HG02642 (cell line): ENCODE measurements around the gene C1orf56.
"Not testable (repeated sequence)": the region's sequence is repeated elsewhere in the genome, so short reads cannot be mapped to it uniquely, and the experiment has no call there.

Experiments used
- ATAC-seq: cut with Tn5 transposase; IDR thresholded peaks from one replicate; pipeline ENCODE4 v1.9.1; 2021; ENCODE audit warnings: mild to moderate bottlenecking; ENCODE audit not compliant: unreplicated experiment, poor library complexity

The C1orf56 gene

DNA sequence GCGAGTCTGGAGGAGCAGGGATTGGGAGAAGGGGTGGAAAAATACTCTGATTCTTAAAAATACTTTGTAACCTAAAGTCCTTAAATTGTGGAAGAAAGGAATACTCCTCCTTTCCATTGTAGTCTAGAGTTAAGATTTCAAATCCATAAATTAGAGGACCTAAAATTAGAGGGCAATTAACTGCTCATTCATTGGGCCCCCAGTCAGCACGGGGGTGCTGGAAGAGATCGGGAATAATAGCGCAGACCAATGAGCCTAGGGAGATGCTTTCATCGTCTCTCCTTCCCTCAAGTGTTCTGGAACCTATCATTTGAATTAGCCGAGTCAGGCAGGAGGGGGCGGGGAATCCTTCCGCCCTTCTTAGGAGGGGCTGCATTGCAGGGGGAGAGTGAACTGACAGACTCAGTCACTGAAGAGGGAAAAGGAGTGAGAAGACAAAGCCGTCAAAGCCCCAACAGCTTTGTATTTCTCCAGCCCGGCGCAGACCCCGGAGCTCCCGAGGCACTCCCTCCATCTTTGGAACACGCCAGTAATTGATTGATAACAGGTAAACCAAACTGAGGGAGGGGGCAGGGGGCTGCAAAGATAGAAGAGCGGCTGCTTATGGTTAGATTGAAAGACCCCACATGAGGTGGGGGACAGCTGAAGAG, 12.6 kb downstream of the C1orf56 start, which contains the start of gene MLLT11:
Gene MLLT11 (plus strand): TSS at position 391 of the 650 bp plus-strand sequence. CDS start 6,828 bp downstream, outside the sequence.
- ATAC-seq = no peak

DNA sequence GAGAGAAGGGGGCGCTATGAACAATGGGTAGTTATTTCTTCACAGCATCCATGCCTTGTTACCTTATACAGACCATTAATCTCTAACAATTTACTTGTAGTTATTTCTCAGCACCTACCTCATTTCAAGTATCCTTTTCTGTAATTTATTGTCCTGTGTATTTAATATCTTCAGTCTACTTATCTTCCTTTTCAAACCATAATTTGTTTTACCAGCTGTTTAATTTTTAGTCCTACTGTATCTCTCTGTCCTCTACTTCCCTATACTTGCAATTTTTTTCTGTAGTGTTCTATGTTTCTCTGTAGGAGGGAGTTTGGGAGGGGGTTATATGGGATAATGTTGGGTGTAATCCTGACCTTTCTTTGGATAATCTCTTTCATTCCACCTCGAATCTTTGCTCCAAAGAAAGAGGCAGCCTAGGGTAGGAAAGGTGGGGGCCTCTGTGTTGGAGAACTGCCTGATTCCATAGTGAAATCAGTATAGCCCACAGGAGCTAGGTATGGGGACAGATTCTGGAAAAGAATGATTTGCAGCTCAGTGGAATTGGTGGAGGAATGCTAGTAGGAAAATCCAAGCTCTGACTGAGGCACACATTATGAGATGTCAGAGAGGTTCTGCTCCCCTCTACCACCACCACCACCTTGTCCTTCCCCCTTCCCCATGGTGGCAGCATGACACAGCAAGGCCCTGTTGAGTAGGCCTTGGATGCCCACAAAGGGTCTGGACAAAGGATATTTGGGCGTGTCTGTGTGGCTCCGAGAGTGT, 13.3 kb downstream of the C1orf56 start:
- ATAC-seq = no peak

DNA sequence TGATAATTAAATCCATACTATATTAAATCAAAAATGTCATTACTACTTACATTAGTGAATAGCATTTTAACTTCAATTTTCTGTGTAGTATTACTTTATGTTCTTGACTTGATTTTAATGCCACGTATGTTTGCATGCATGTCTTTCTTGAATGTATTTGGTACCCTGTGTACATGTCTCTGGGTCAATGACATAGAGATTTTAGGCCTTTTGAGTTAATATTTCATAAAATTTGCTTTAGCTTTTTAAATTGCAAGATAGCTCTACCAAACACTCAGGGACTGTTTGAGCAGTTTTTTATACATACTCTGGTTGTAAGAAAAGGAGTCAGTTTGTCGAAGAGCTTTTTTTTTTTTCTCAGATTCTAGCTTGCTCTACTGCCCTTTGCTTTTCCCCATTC, 14.2 kb downstream of the C1orf56 start:
- no peak for ATAC-seq

GRCh38 chr1:151062741-151063371, 15.3 kb downstream of the C1orf56 start:
- no peak for ATAC-seq

- ATAC-seq = no peak
Observed at GRCh38 chr1:151065089-151065645, 17.6 kb downstream of the C1orf56 start.

DNA sequence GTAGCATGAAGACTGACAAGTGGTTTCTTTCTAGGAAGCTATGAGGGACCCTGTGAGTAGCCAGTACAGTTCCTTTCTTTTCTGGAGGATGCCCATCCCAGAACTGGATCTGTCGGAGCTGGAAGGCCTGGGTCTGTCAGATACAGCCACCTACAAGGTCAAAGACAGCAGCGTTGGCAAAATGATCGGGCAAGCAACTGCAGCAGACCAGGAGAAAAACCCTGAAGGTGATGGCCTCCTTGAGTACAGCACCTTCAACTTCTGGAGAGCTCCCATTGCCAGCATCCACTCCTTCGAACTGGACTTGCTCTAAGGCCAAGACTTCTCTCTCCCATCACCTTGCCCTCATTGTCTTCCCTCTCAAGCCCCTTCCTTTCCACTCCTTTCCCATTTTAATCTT, 19.6 kb downstream of the C1orf56 start:
- no peak for ATAC-seq

GRCh38 chr1:151069103-151069486, 21.5 kb downstream of the C1orf56 start:
- ATAC-seq = no peak

DNA sequence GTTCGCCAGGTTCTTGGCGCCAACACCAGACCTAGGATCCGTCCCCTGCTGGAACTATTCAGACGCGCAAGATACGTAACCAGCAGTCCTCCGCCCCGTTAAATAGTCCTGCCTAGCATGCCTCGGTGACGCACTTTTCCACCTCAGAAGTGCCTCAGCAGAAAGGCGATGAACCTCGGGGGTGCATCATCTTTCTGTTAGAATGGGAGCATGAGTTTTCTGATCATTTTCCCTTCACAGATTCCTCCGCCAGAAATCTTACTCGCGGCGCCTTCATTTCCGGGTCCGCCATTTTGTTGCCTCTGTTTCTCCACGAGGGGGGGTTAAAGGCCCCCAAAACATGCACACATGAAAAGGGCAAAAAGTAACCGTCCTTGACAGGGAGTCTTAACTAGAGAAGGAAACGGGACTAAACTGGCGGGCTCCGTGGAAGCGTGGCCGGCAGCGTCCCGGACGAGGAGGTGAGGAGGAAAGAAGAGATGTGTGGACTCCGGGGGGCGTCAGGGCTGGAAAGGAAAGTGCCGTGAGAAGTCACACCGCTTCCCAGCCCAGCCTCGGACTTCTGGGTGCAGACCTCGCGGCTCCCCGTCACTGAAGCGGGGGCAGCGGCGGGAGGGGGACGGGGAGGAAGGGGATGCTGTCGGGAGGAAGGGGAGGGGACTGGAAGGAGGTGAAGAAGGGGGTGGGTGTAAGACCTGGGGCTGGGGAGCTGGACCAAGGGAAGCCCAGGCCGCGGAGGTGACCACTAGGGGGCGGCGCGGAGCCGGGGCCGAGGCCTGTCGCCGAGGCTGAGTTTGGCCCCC, 23.1 kb downstream of the C1orf56 start, which contains the start of gene GABPB2:
Gene GABPB2 (plus strand): TSS at position 288 of the 803 bp plus-strand sequence. CDS start 17,429 bp downstream, outside the sequence.
- ATAC-seq = peak; percentile 79

GRCh38 chr1:151072224-151072623, 24.7 kb downstream of the C1orf56 start:
- no peak for ATAC-seq

- no peak for ATAC-seq
Observed at GRCh38 chr1:151085953-151086559, 38.5 kb downstream of the C1orf56 start.

DNA sequence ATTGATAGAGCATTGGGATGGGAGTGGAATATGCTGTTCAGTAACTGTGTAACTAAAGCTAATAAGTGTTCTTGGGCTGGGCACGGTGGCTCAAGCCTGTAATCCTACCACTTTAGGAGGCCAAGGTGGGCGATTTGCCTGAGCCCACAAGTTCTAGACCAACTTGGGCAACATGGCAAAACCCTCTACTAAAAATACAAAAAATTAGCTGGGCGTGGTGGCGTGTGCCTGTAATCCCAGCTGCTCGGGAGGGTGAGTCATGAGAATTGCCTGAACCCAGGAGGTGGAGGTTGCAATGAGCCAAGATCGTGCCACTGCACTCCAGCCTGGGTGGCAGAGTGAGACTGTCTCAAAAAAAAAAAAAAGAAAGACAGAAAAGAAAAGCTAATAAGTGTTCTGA, 49.9 kb downstream of the C1orf56 start:
- not testable (repeated sequence) for ATAC-seq

- no peak for ATAC-seq
Observed at GRCh38 chr1:151098126-151098525, 50.6 kb downstream of the C1orf56 start.
